CD4-positive, alpha-beta T cell treated with Interleukin-17A for 4 hours (primary cell): ENCODE data around the gene SCAMP5.
A peak's percentile ranks its signal among the peaks of the same experiment; 100 is the strongest.

Experiments used
- DNase-seq: peaks from one replicate; pipeline ENCODE4 v3.0.0-alpha.2; 2020; ENCODE audit warnings: mixed read lengths

SCAMP5 gene

GRCh38 chr15:74995182-74995778, at the start of gene SCAMP5:
Gene SCAMP5, plus strand, starts transcription at chr15:74995563. Its CDS starts 16,277 bp downstream, at chr15:75011840.
- peak; percentile 90 for DNase-seq

- DNase-seq, result peak; percentile 83
These were observed 45.1 kb upstream of the SCAMP5 start for GRCh38 chr15:74950078-74950908.

GRCh38 chr15:74951006-74951405, 44.4 kb upstream of the SCAMP5 start:
- no peak for DNase-seq

GRCh38 chr15:74954515-74954914, 40.8 kb upstream of the SCAMP5 start:
- DNase-seq, result no peak

- DNase-seq, result no peak
These were observed 40.3 kb upstream of the SCAMP5 start for GRCh38 chr15:74955017-74955416.

GRCh38 chr15:74955796-74956647, 39.3 kb upstream of the SCAMP5 start:
- DNase-seq, result peak; percentile 78

- peak; percentile 80 for DNase-seq
These were observed 38.5 kb upstream of the SCAMP5 start, which contains the start of gene RPP25 for GRCh38 chr15:74956648-74957475. Gene RPP25, minus strand, starts transcription at chr15:74956772. Its CDS starts 189 bp downstream, at chr15:74956583.

- DNase-seq, result no peak
These were observed 37.8 kb upstream of the SCAMP5 start for GRCh38 chr15:74957476-74958035.

- DNase-seq, result peak; percentile 29
These were observed 36.9 kb upstream of the SCAMP5 start for GRCh38 chr15:74958320-74958907.

- no peak for DNase-seq
These were observed 36.3 kb upstream of the SCAMP5 start for GRCh38 chr15:74958908-74959585.

GRCh38 chr15:74959586-74959939, 35.8 kb upstream of the SCAMP5 start:
- DNase-seq, result no peak

- DNase-seq, result no peak
These were observed 35.1 kb upstream of the SCAMP5 start for GRCh38 chr15:74960286-74960685.

- DNase-seq, result no peak
These were observed 34.3 kb upstream of the SCAMP5 start for GRCh38 chr15:74960995-74961588.

GRCh38 chr15:74961616-74962015, 33.7 kb upstream of the SCAMP5 start:
- DNase-seq, result no peak

- no peak for DNase-seq
These were observed 33.1 kb upstream of the SCAMP5 start for GRCh38 chr15:74962219-74962618.

- no peak for DNase-seq
These were observed 32.7 kb upstream of the SCAMP5 start for GRCh38 chr15:74962671-74963070.

GRCh38 chr15:74963213-74963612, 32.1 kb upstream of the SCAMP5 start:
- DNase-seq, result no peak

GRCh38 chr15:74964794-74965193, 30.6 kb upstream of the SCAMP5 start:
- DNase-seq, result no peak

- DNase-seq, result no peak
These were observed 27.7 kb upstream of the SCAMP5 start for GRCh38 chr15:74967670-74968069.

GRCh38 chr15:74976159-74976558, 19.2 kb upstream of the SCAMP5 start:
- DNase-seq, result no peak

- no peak for DNase-seq
These were observed 17.8 kb upstream of the SCAMP5 start for GRCh38 chr15:74977599-74977998.
